Karpas-422 (cell line): ENCODE measurements around the gene PEX26. TPM values are rescaled to one million over a fixed set of nuclear protein-coding genes. Genes with fewer than 3 reads are reported as not detected.
"Not testable (repeated sequence)": the region's sequence is repeated elsewhere in the genome, so short reads cannot be mapped to it uniquely, and the experiment has no call there.

Experiments used
- DNase-seq: peaks from one replicate; pipeline ENCODE4 v3.0.0-alpha.2; 2015
- H2AFZ ChIP-seq: fragments of 200-600 bp; sonication (generic); 2 replicates; pipeline ENCODE4 v1.6.1; 2014; ENCODE audit warnings: antibody characterized with exemption, low read length, mixed read lengths
- H3K27ac ChIP-seq: fragments of 200-600 bp; sonication (generic); 2 replicates; pipeline ENCODE4 v1.5.1; 2014; ENCODE audit warnings: mild to moderate bottlenecking, low read length, moderate library complexity
- H3K27me3 ChIP-seq: fragments of 200-600 bp; sonication (generic); 2 replicates; pipeline ENCODE4 v1.6.1; 2014; ENCODE audit warnings: low read length, mixed read lengths
- H3K36me3 ChIP-seq: fragments of 200-600 bp; sonication (generic); 2 replicates; pipeline ENCODE4 v1.6.1; 2014; ENCODE audit warnings: low read length, mixed read lengths; ENCODE audit not compliant: insufficient read depth
- H3K4me1 ChIP-seq: fragments of 200-600 bp; sonication (generic); 2 replicates; pipeline ENCODE4 v1.6.1; 2014; ENCODE audit warnings: mild to moderate bottlenecking, low read length, mixed read lengths
- H3K4me2 ChIP-seq: fragments of 200-600 bp; sonication (generic); 2 replicates; pipeline ENCODE4 v1.6.1; 2014; ENCODE audit warnings: low read length, low read depth, mild to moderate bottlenecking; ENCODE audit not compliant: poor library complexity, severe bottlenecking
- H3K4me3 ChIP-seq: fragments of 200-600 bp; sonication (generic); 2 replicates; pipeline ENCODE4 v1.5.1; 2014; ENCODE audit warnings: mild to moderate bottlenecking, antibody characterized with exemption, low read length, mixed read lengths
- H3K79me2 ChIP-seq: fragments of 200-600 bp; sonication (generic); 2 replicates; pipeline ENCODE4 v1.6.1; 2014; ENCODE audit warnings: mild to moderate bottlenecking, low read length, mixed read lengths
- H3K9ac ChIP-seq: fragments of 200-600 bp; sonication (generic); 2 replicates; pipeline ENCODE4 v1.6.0; 2014; ENCODE audit warnings: low read length
- H3K9me2 ChIP-seq: fragments of 200-600 bp; sonication (generic), shearing (Covaris generic); replicated peaks from 2 replicates; pipeline ENCODE4 v1.6.0; 2014; ENCODE audit warnings: mild to moderate bottlenecking, low read length, moderate library complexity; ENCODE audit not compliant: insufficient read depth
- H3K9me3 ChIP-seq: fragments of 300-700, 200-600 bp; sonication (generic); 2 replicates; pipeline ENCODE4 v1.6.1; 2014; ENCODE audit warnings: low read length, mixed read lengths
- H4K20me1 ChIP-seq: fragments of 200-600 bp; sonication (generic); 2 replicates; pipeline ENCODE4 v1.6.1; 2014; ENCODE audit warnings: mild to moderate bottlenecking, antibody characterized with exemption, low read length, low read depth; ENCODE audit not compliant: insufficient read depth
- total RNA-seq: library from RNA; depleted of rRNA; stranded (reverse); fragments of >200 nt; shearing (Covaris generic); gene quantifications from 2 replicates; pipeline ENCODE4 v1.2.3, GENCODE V29; 2014; ENCODE audit warnings: low replicate concordance

Gene PEX26
- total RNA-seq, 1 experiment from 2014 or later: 22.4 TPM

DNA sequence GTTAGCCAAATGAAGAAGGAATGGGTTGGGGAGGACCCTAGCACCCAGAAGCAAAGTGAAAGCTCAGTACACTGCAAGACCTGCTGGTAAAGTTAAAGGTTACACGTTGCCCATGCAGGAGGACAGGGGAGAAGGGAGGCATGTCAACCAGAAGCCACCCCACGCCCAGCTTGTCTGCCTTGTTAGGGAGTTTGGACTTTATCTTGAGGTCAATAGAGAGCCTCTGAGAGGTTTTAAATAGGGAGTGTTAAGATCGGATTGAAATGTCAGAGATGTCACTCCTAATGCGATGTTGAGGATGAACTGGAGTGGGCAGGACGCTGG is 18.7 kb upstream of the PEX26 start:
- no peaks in the 10 kb centered on the region for H3K9me3 ChIP-seq
- no peak overlapping the region for H3K4me3 ChIP-seq
- H2AFZ ChIP-seq: no peak overlapping the region
- no peaks in the 10 kb centered on the region for H3K9me2 ChIP-seq
- peaks cover 32% of the 10 kb centered on the region for H3K4me1 ChIP-seq
- no peaks in the 10 kb centered on the region for H3K79me2 ChIP-seq
- DNase-seq: peak; percentile 32
- no peaks in the 10 kb centered on the region for H3K36me3 ChIP-seq
- H4K20me1 ChIP-seq: no peaks in the 10 kb centered on the region
- no peak overlapping the region for H3K4me2 ChIP-seq
- H3K9ac ChIP-seq: no peak overlapping the region
- no peak overlapping the region for H3K27ac ChIP-seq
- no peaks in the 10 kb centered on the region for H3K27me3 ChIP-seq

DNA sequence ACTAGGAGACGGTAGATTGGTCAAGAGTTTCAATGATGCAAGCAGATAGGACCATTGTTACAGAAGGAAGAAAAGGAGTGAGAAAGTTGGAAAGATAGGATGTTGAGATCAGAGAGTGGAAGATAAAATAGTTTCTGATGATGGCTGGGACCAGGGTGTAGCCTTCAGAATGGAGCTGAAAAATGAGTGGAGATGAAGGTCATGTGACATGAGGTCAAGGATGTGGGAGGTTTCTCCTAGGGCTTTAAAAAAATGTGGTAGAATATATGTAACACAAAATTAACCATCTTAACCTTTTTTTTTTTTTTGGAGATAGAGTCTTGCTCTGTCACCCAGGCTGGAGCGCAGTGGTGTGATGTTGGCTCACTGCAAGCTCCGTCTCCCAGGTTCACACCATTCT is 18.3 kb upstream of the PEX26 start:
- Histone ChIP-seq H3K4me3 (no peak overlapping the region), H3K27ac (no peak overlapping the region), H3K9me2 (no peaks in the 10 kb centered on the region), H2AFZ (no peak overlapping the region), H3K4me2 (no peak overlapping the region), H3K9ac (no peak overlapping the region), H4K20me1 (no peaks in the 10 kb centered on the region), H3K27me3 (no peaks in the 10 kb centered on the region), H3K36me3 (no peaks in the 10 kb centered on the region), H3K4me1 (peaks cover 35% of the 10 kb centered on the region), H3K9me3 (no peaks in the 10 kb centered on the region), H3K79me2 (no peaks in the 10 kb centered on the region)
- peak; percentile 20 for DNase-seq

DNA sequence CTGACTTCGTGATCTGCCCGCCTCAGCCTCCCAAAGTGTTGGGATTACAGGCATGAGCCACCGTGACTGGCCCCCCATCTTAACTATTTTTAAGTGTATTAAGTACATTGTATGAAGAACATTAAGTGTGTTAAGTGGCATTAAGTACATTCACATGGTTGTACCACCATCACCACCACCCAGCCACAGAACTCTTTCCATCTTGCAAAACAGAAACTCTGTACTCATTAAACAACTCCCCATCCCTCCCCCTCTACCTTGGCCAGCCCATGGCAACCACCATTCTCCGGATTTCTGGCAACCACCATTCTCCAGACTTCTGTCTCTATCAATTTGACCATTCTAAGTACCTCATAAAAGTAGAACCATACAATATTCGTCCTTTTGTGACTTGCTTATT is 17.8 kb upstream of the PEX26 start:
- Histone ChIP-seq H3K27ac (no peak overlapping the region), H3K79me2 (no peaks in the 10 kb centered on the region), H3K9me3 (no peaks in the 10 kb centered on the region), H3K27me3 (no peaks in the 10 kb centered on the region), H2AFZ (no peak overlapping the region), H3K36me3 (no peaks in the 10 kb centered on the region), H3K9me2 (no peaks in the 10 kb centered on the region), H3K4me3 (no peak overlapping the region), H3K4me1 (peaks cover 40% of the 10 kb centered on the region), H4K20me1 (no peaks in the 10 kb centered on the region), H3K9ac (no peak overlapping the region), H3K4me2 (no peak overlapping the region)
- DNase-seq: peak; percentile 33

- DNase-seq: peak; percentile 12
- Histone ChIP-seq H3K4me1 (peaks cover 47% of the 10 kb centered on the region), H3K9me3 (no peaks in the 10 kb centered on the region), H3K27ac (no peak overlapping the region), H3K36me3 (no peaks in the 10 kb centered on the region), H2AFZ (no peak overlapping the region), H4K20me1 (no peaks in the 10 kb centered on the region), H3K9ac (no peak overlapping the region), H3K27me3 (no peaks in the 10 kb centered on the region), H3K9me2 (no peaks in the 10 kb centered on the region), H3K4me2 (no peak overlapping the region), H3K79me2 (no peaks in the 10 kb centered on the region), H3K4me3 (no peak overlapping the region)
These were observed 16.9 kb upstream of the PEX26 start for GRCh38 chr22:18060646-18061620.

GRCh38 chr22:18062421-18062820 is 15.4 kb upstream of the PEX26 start:
- no peak overlapping the region for H2AFZ ChIP-seq
- H3K27ac ChIP-seq: no peak overlapping the region

GRCh38 chr22:18063306-18063705 is 14.5 kb upstream of the PEX26 start:
- H3K9me2 ChIP-seq: no peaks in the 10 kb centered on the region
- no peak overlapping the region for H3K27ac ChIP-seq
- H3K79me2 ChIP-seq: no peaks in the 10 kb centered on the region
- H3K4me3 ChIP-seq: no peak overlapping the region
- no peak overlapping the region for H3K4me2 ChIP-seq
- DNase-seq: no peak
- no peak overlapping the region for H2AFZ ChIP-seq
- H4K20me1 ChIP-seq: no peaks in the 10 kb centered on the region
- H3K36me3 ChIP-seq: no peaks in the 10 kb centered on the region
- H3K9me3 ChIP-seq: no peaks in the 10 kb centered on the region
- H3K27me3 ChIP-seq: no peaks in the 10 kb centered on the region
- peaks cover 47% of the 10 kb centered on the region for H3K4me1 ChIP-seq
- no peak overlapping the region for H3K9ac ChIP-seq

More at GRCh38 chr22:18062421-18062820, 15.4 kb upstream of the PEX26 start:
- Histone ChIP-seq H3K4me2 (no peak overlapping the region), H3K9me3 (no peaks in the 10 kb centered on the region), H3K27me3 (no peaks in the 10 kb centered on the region), H4K20me1 (no peaks in the 10 kb centered on the region), H3K9ac (no peak overlapping the region), H3K9me2 (no peaks in the 10 kb centered on the region), H3K79me2 (no peaks in the 10 kb centered on the region), H3K36me3 (no peaks in the 10 kb centered on the region), H3K4me1 (peaks cover 47% of the 10 kb centered on the region), H3K4me3 (no peak overlapping the region)
- DNase-seq: no peak

- H3K4me3 ChIP-seq, H4K20me1 ChIP-seq, H3K4me2 ChIP-seq, H3K79me2 ChIP-seq, H3K27ac ChIP-seq, H3K9me2 ChIP-seq, H3K9me3 ChIP-seq, H3K36me3 ChIP-seq, H3K9ac ChIP-seq, H3K27me3 ChIP-seq, H2AFZ ChIP-seq: not testable (repeated sequence)
- peak; percentile 12 for DNase-seq
- H3K4me1 ChIP-seq: peaks cover 47% of the 10 kb centered on the region
These were observed 14.1 kb upstream of the PEX26 start for GRCh38 chr22:18063715-18064114.

GRCh38 chr22:18064636-18065035 is 13.2 kb upstream of the PEX26 start:
- Histone ChIP-seq H3K4me1 (peaks cover 54% of the 10 kb centered on the region), H4K20me1 (no peaks in the 10 kb centered on the region), H3K4me2 (peak overlapping the region; percentile 69), H3K27ac (peak overlapping the region; percentile 98), H3K9me3 (no peaks in the 10 kb centered on the region), H3K79me2 (no peaks in the 10 kb centered on the region), H3K9ac (peak overlapping the region; percentile 74), H2AFZ (peak overlapping the region; percentile 33), H3K9me2 (no peaks in the 10 kb centered on the region), H3K36me3 (no peaks in the 10 kb centered on the region), H3K4me3 (peak overlapping the region; percentile 60; the same call in 1 of the 2 replicates), H3K27me3 (no peaks in the 10 kb centered on the region)
- DNase-seq: peak; percentile 43
